Measurements from ENCODE around the gene EHF.

The EHF gene

GRCh38 chr11:34619062-34619516 is 1.8 kb upstream of the EHF start:
- Histone ChIP-seq H2AFZ (ENCODE audit: low read length) (no peak overlapping the region), H4K8ac (ENCODE audit: low read depth, low read length) (no peak overlapping the region), H3K4me3 (ENCODE audit: low read length in 2 of 2) (no peak overlapping the region), H3K27ac (replicated peaks; ENCODE audit: low read length) (no peak overlapping the region), H2BK12ac (ENCODE audit: low read length) (no peak overlapping the region), H3K9ac (ENCODE audit: low read depth, low read length, poor library complexity) (no peak overlapping the region), H3K18ac (ENCODE audit: low read length) (no peak overlapping the region), H3K27me3 (ENCODE audit: control insufficient read depth in 3 of 3, insufficient read depth in 3 of 3, low read depth in 1 of 3, low read length in 3 of 3) (peaks cover 0 to 4% (median 0%) of the 10 kb centered on the region in 3 experiments), H3K9me3 (replicated peaks in 1 of 2; ENCODE audit: control insufficient read depth in 2 of 2, insufficient read depth in 1 of 2, low read depth in 1 of 2, low read length in 2 of 2) (peaks cover 0 to 2% of the 10 kb centered on the region in 2 donors), H3K14ac (ENCODE audit: low read length) (no peak overlapping the region), H3K79me1 (ENCODE audit: low read depth, low read length) (no peaks in the 10 kb centered on the region), H3K4me1 (ENCODE audit: control insufficient read depth in 2 of 2, insufficient read depth in 1 of 2, low read depth in 1 of 2, low read length in 2 of 2) (no peaks in the 10 kb centered on the region), H2BK5ac (ENCODE audit: low read length) (no peak overlapping the region), H2BK15ac (ENCODE audit: low read length) (no peak overlapping the region), H4K91ac (ENCODE audit: low read depth, low read length, poor library complexity) (no peak overlapping the region), H2AK5ac (ENCODE audit: low read depth, low read length) (no peak overlapping the region), H2BK120ac (ENCODE audit: low read depth, low read length) (no peak overlapping the region), H3K4me2 (ENCODE audit: insufficient read depth, low read length, poor library complexity, severe bottlenecking) (no peak overlapping the region), H3K4ac (ENCODE audit: low read length) (no peak overlapping the region), H3K23ac (ENCODE audit: low read depth, low read length, poor library complexity) (no peak overlapping the region), H3K36me3 (replicated peaks in 1 of 2; ENCODE audit: control insufficient read depth in 2 of 2, insufficient read depth in 2 of 2, low read length in 2 of 2) (no peaks in the 10 kb centered on the region)
- no peak for DNase-seq (ENCODE audit: low spot score)
- no CpG with 5 or more reads among the region's 2 CpGs for WGBS, 2 donors (ENCODE audit: extremely low coverage in 2 of 2, insufficient read length in 2 of 2, insufficient replicate concordance in 1 of 2)

- H3K23ac ChIP-seq (ENCODE audit: low read depth, low read length, poor library complexity), result no peak overlapping the region
- H3K27ac ChIP-seq (replicated peaks; ENCODE audit: low read length), result no peak overlapping the region
- DNase-seq (ENCODE audit: low spot score), result no peak
- H3K4ac ChIP-seq (ENCODE audit: low read length), result no peak overlapping the region
- no peak overlapping the region for H2BK120ac ChIP-seq (ENCODE audit: low read depth, low read length)
- no peak overlapping the region for H2BK5ac ChIP-seq (ENCODE audit: low read length)
- H4K91ac ChIP-seq (ENCODE audit: low read depth, low read length, poor library complexity), result no peak overlapping the region
- no peak overlapping the region for H3K4me2 ChIP-seq (ENCODE audit: insufficient read depth, low read length, poor library complexity, severe bottlenecking)
- H3K4me3 ChIP-seq (ENCODE audit: low read length in 2 of 2), result no peak overlapping the region
- no peak overlapping the region for H4K8ac ChIP-seq (ENCODE audit: low read depth, low read length)
- H3K79me1 ChIP-seq (ENCODE audit: low read depth, low read length), result no peaks in the 10 kb centered on the region
- no peak overlapping the region for H3K14ac ChIP-seq (ENCODE audit: low read length)
- H2AK5ac ChIP-seq (ENCODE audit: low read depth, low read length), result no peak overlapping the region
- H2AFZ ChIP-seq (ENCODE audit: low read length), result no peak overlapping the region
- H3K36me3 ChIP-seq (replicated peaks in 1 of 2; ENCODE audit: control insufficient read depth in 2 of 2, insufficient read depth in 2 of 2, low read length in 2 of 2), result no peaks in the 10 kb centered on the region
- peaks cover 0 to 2% of the 10 kb centered on the region in 2 donors for H3K9me3 ChIP-seq (replicated peaks in 1 of 2; ENCODE audit: control insufficient read depth in 2 of 2, insufficient read depth in 1 of 2, low read depth in 1 of 2, low read length in 2 of 2)
- no peak overlapping the region for H2BK15ac ChIP-seq (ENCODE audit: low read length)
- H3K4me1 ChIP-seq (ENCODE audit: control insufficient read depth in 2 of 2, insufficient read depth in 1 of 2, low read depth in 1 of 2, low read length in 2 of 2), result no peaks in the 10 kb centered on the region
- WGBS, 2 donors (ENCODE audit: extremely low coverage in 2 of 2, insufficient read length in 2 of 2, insufficient replicate concordance in 1 of 2), result no CpG with 5 or more reads among the region's 2 CpGs
- H3K9ac ChIP-seq (ENCODE audit: low read depth, low read length, poor library complexity), result no peak overlapping the region
- H2BK12ac ChIP-seq (ENCODE audit: low read length), result no peak overlapping the region
- no peak overlapping the region for H3K18ac ChIP-seq (ENCODE audit: low read length)
- peaks cover 0 to 4% (median 0%) of the 10 kb centered on the region in 3 experiments for H3K27me3 ChIP-seq (ENCODE audit: control insufficient read depth in 3 of 3, insufficient read depth in 3 of 3, low read depth in 1 of 3, low read length in 3 of 3)
Observed at GRCh38 chr11:34620202-34620601, 691 bp upstream of the EHF start.

GRCh38 chr11:34621876-34622275 is 983 bp downstream of the EHF start:
- no peaks in the 10 kb centered on the region for H3K4me1 ChIP-seq (ENCODE audit: control insufficient read depth in 2 of 2, insufficient read depth in 1 of 2, low read depth in 1 of 2, low read length in 2 of 2)
- H3K9ac ChIP-seq (ENCODE audit: low read depth, low read length, poor library complexity), result no peak overlapping the region
- H3K18ac ChIP-seq (ENCODE audit: low read length), result no peak overlapping the region
- H4K91ac ChIP-seq (ENCODE audit: low read depth, low read length, poor library complexity), result no peak overlapping the region
- H2AFZ ChIP-seq (ENCODE audit: low read length), result no peak overlapping the region
- no CpG with 5 or more reads among the region's 2 CpGs for WGBS, 2 donors (ENCODE audit: extremely low coverage in 2 of 2, insufficient read length in 2 of 2, insufficient replicate concordance in 1 of 2)
- H4K8ac ChIP-seq (ENCODE audit: low read depth, low read length), result no peak overlapping the region
- H2BK120ac ChIP-seq (ENCODE audit: low read depth, low read length), result no peak overlapping the region
- no peaks in the 10 kb centered on the region for H3K36me3 ChIP-seq (replicated peaks in 1 of 2; ENCODE audit: control insufficient read depth in 2 of 2, insufficient read depth in 2 of 2, low read length in 2 of 2)
- H2BK5ac ChIP-seq (ENCODE audit: low read length), result no peak overlapping the region
- H3K4me2 ChIP-seq (ENCODE audit: insufficient read depth, low read length, poor library complexity, severe bottlenecking), result no peak overlapping the region
- H3K27me3 ChIP-seq (ENCODE audit: control insufficient read depth in 3 of 3, insufficient read depth in 3 of 3, low read depth in 1 of 3, low read length in 3 of 3), result peaks cover 0 to 4% (median 0%) of the 10 kb centered on the region in 3 experiments
- no peak overlapping the region for H3K4ac ChIP-seq (ENCODE audit: low read length)
- no peaks in the 10 kb centered on the region for H3K79me1 ChIP-seq (ENCODE audit: low read depth, low read length)
- no peak overlapping the region for H3K23ac ChIP-seq (ENCODE audit: low read depth, low read length, poor library complexity)
- no peak overlapping the region for H2BK15ac ChIP-seq (ENCODE audit: low read length)
- H3K14ac ChIP-seq (ENCODE audit: low read length), result no peak overlapping the region
- no peak overlapping the region for H2BK12ac ChIP-seq (ENCODE audit: low read length)
- DNase-seq (ENCODE audit: low spot score), result no peak
- no peak overlapping the region for H2AK5ac ChIP-seq (ENCODE audit: low read depth, low read length)
- H3K27ac ChIP-seq (replicated peaks; ENCODE audit: low read length), result no peak overlapping the region
- peaks cover 0 to 2% of the 10 kb centered on the region in 2 donors for H3K9me3 ChIP-seq (replicated peaks in 1 of 2; ENCODE audit: control insufficient read depth in 2 of 2, insufficient read depth in 1 of 2, low read depth in 1 of 2, low read length in 2 of 2)
- no peak overlapping the region for H3K4me3 ChIP-seq (ENCODE audit: low read length in 2 of 2)

- DNase-seq (ENCODE audit: low spot score), result no peak
- H3K79me1 ChIP-seq (ENCODE audit: low read depth, low read length), result no peaks in the 10 kb centered on the region
- no peak overlapping the region for H4K8ac ChIP-seq (ENCODE audit: low read depth, low read length)
- H4K91ac ChIP-seq (ENCODE audit: low read depth, low read length, poor library complexity), result no peak overlapping the region
- WGBS, 2 donors (ENCODE audit: extremely low coverage in 2 of 2, insufficient read length in 2 of 2, insufficient replicate concordance in 1 of 2), result no CpG with 5 or more reads among the region's 9 CpGs
- H3K4me2 ChIP-seq (ENCODE audit: insufficient read depth, low read length, poor library complexity, severe bottlenecking), result no peak overlapping the region
- no peak overlapping the region for H2AK5ac ChIP-seq (ENCODE audit: low read depth, low read length)
- H2AFZ ChIP-seq (ENCODE audit: low read length), result no peak overlapping the region
- no peaks in the 10 kb centered on the region for H3K36me3 ChIP-seq (replicated peaks in 1 of 2; ENCODE audit: control insufficient read depth in 2 of 2, insufficient read depth in 2 of 2, low read length in 2 of 2)
- no peak overlapping the region for H2BK120ac ChIP-seq (ENCODE audit: low read depth, low read length)
- H3K27me3 ChIP-seq (ENCODE audit: control insufficient read depth in 3 of 3, insufficient read depth in 3 of 3, low read depth in 1 of 3, low read length in 3 of 3), result peaks cover 0 to 4% (median 0%) of the 10 kb centered on the region in 3 experiments
- H2BK15ac ChIP-seq (ENCODE audit: low read length), result no peak overlapping the region
- H3K4me1 ChIP-seq (ENCODE audit: control insufficient read depth in 2 of 2, insufficient read depth in 1 of 2, low read depth in 1 of 2, low read length in 2 of 2), result no peaks in the 10 kb centered on the region
- no peak overlapping the region for H2BK5ac ChIP-seq (ENCODE audit: low read length)
- H3K23ac ChIP-seq (ENCODE audit: low read depth, low read length, poor library complexity), result no peak overlapping the region
- no peak overlapping the region for H3K14ac ChIP-seq (ENCODE audit: low read length)
- H3K18ac ChIP-seq (ENCODE audit: low read length), result no peak overlapping the region
- no peak overlapping the region for H3K4ac ChIP-seq (ENCODE audit: low read length)
- H3K27ac ChIP-seq (replicated peaks; ENCODE audit: low read length), result no peak overlapping the region
- H2BK12ac ChIP-seq (ENCODE audit: low read length), result no peak overlapping the region
- no peak overlapping the region for H3K4me3 ChIP-seq (ENCODE audit: low read length in 2 of 2)
- no peaks in the 10 kb centered on the region for H3K9me3 ChIP-seq (replicated peaks in 1 of 2; ENCODE audit: control insufficient read depth in 2 of 2, insufficient read depth in 1 of 2, low read depth in 1 of 2, low read length in 2 of 2)
- no peak overlapping the region for H3K9ac ChIP-seq (ENCODE audit: low read depth, low read length, poor library complexity)
Observed at GRCh38 chr11:34623463-34623862, 2.6 kb downstream of the EHF start.
